Embryonic facial prominence (tissue), 1 donor: ENCODE results near the gene LYPLAL1.
"Not testable (repeated sequence)": the region's sequence is repeated elsewhere in the genome, so short reads cannot be mapped to it uniquely, and the experiment has no call there.

Experiments used
- DNase-seq: peaks from one replicate; pipeline ENCODE4 v3.0.0-alpha.2; 2016; ENCODE audit errors: extremely low spot score

LYPLAL1 gene

GRCh38 chr1:219163401-219163954 lies 10.2 kb upstream of the LYPLAL1 start:
- DNase-seq: no peak

GRCh38 chr1:219171192-219171935 lies 2.3 kb upstream of the LYPLAL1 start:
- DNase-seq: no peak

DNA sequence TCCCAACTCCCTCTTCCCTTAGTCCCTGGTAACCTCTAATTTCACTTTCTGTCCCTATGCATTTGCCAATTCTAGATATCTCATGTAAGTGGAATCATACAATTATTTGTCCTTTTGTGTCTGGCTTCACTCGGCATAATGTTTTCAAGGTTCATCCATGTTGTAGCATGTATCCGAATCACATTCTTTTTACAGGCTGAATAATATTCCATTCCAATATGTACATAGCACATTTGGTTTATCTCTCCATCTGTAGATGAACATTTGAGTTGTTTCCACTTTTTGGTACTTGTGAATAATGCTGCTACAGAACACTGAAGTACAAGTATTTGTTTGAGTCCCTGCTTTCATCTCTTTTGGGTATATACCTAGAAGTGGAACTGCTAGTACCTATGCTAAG lies 857 bp upstream of the LYPLAL1 start:
- DNase-seq: no peak

DNA sequence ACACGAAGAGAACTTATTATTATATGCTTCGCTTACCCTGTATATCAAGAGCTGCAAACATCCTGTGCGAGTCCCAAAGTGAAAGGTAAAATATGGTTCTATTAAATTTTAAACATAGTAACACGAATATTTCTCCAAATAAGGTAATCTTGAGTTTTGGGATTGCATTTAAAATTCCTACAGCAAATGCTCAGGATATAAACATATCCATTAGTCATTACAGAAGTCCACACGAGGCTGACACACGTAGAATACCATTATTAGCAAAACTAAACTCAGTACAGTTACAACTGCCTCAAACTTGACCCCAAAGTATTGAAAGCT lies 282 bp upstream of the LYPLAL1 start:
- no peak for DNase-seq

DNA sequence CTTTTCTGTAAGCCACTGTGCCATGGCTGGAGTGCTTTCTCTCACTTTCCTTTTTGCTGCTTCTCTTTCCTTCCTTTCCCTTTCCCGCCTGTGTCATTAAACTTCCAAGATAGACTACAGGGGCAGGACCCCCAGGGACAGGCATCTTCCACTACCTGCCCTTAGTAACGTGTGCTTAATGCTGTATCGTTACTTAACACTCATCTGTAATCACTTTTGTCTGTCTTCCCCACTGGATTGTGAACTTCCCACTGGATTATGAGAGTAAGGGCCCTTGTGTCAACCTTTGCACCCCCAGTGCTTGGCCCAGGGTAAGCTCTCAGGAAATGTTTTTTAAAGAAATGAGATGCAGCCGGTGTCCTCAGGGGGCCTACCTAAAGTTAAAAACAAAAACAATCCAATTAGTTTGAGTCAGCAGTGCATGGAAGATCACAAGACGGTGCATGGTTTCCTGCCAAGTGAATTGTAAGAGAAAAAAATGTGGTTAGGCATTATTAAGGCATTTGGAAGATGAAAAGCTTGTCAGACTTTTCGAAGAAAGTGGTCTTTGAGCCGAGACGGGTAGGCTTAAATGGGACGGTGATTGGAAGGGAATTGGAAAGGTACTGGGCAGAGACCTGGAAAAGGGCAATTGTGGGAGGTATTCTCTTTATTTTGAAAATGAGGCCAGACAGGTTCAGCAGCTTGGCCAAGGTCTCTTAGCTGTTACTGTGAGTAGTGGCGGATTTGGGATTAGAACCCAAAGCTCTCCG lies 958 bp downstream of the LYPLAL1 start:
- no peak for DNase-seq

DNA sequence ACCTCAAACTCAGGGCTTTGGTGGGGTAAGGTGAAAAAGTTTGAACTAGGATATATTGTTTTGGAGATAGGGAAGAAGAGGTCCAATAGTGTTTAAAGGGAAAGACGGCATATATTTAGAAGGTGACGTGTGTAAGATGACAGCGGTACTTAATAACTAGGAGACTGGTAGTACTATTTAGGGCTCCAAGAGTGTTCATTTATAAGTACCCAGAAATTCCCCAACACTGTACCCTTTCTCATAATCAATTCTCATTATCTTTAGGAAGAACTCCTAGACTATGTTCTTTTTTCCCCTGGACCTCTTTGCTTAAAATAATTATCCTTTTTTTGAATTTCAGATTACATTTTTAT lies 1.5 kb downstream of the LYPLAL1 start:
- no peak for DNase-seq

- no peak for DNase-seq
These were observed 2.5 kb downstream of the LYPLAL1 start for GRCh38 chr1:219176168-219176567.

- DNase-seq: no peak
These were observed 3.7 kb downstream of the LYPLAL1 start for GRCh38 chr1:219177363-219177762.

- no peak for DNase-seq
These were observed 4.3 kb downstream of the LYPLAL1 start for GRCh38 chr1:219177940-219178339.

GRCh38 chr1:219179293-219179692 lies 5.6 kb downstream of the LYPLAL1 start:
- DNase-seq: no peak

DNA sequence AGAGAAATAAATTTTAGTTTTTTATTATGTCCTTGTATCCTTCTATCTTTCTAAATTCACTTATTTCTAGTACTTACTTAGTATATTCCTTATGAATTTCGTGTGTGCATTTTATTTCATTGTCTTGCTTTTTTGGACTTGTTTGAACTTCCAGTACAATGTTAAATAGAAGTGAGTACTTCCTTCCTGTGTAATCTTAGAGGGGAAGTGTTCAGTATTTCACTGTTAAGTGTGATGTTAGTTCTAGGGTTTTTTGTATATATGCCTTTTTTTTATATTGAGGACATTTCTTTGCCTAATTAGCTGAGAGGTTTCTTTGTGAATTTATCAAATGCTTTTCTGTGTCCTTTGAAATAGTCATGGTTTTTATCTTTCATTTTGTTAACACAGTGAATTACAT lies 10.7 kb downstream of the LYPLAL1 start:
- no peak for DNase-seq

GRCh38 chr1:219185486-219186117 lies 11.9 kb downstream of the LYPLAL1 start:
- DNase-seq: no peak

GRCh38 chr1:219188331-219188803 lies 14.7 kb downstream of the LYPLAL1 start:
- DNase-seq: no peak

DNA sequence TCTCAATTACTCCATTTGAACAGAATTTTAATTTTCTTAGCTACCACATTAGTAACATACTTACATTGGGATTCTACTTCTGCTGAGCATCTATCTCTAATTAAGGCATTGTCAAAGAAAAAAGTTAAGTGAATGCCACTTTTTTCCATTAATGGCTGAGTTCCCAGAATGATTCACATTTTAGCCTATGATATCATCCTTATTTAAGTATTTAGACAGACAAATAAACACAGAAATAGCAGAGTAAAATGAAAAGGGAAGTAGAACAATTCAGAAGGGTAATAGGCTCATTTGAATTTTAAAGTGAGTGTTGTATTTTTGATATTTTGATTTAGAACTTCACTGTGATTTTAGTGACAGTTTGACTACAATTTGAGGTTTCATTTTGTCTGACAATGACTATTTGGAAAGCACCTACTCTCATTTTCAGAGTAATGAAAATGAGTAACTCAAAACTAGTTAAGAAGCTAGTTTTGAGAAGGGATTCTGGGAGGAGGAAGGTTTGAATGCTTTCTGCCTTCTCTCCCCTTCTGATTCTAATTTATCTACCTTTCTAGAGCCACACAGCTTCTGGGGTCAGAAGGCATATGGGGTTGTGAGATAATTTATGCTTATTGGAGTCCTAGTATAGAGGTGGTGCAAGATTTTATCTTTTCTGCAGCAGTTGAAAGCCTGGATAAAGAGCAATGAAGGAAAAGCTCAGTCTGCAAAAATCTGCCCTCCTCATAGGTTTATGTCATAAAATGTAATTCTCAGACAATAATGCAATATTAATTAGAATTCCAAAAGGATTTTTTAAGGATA lies 15.5 kb downstream of the LYPLAL1 start:
- DNase-seq: no peak

DNA sequence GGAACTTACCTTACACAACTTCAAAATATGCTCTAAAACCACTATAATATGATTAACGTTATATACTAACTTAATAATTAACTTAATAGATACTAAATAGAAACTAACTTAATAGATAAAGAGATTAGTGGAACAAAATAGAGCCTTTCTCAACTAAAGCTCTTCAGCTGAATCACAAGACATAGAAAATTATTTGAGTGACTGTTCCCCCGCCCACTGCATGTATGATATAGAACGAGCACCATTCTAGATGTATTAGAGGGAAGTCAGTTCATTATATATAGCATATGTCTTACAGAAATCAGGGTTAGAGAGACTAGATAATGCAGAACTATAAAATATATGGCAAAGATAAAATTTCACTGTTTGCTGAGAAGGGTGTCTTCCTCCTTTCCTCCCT lies 16.3 kb downstream of the LYPLAL1 start:
- no peak for DNase-seq

- no peak for DNase-seq
These were observed 16.9 kb downstream of the LYPLAL1 start for GRCh38 chr1:219190605-219191004.

DNA sequence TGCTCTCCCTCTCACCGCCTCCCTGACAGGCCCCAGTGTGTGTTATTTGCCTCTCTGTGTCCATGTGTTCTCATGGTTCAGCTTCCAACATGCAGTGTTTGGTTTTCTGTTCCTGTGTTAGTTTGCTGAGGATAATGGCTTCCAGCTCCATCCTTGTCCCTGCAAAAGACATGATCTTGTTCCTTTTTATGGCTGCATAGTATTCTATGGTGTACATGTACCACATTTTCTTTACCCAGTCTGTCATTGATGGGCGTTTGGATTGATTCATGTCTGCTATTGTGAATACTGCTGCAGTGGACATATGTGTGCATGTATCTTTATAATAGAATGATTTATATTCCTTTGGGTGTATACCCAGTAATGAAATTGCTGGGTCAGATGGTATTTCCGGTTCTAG lies 22.2 kb downstream of the LYPLAL1 start:
- DNase-seq: not testable (repeated sequence)

DNA sequence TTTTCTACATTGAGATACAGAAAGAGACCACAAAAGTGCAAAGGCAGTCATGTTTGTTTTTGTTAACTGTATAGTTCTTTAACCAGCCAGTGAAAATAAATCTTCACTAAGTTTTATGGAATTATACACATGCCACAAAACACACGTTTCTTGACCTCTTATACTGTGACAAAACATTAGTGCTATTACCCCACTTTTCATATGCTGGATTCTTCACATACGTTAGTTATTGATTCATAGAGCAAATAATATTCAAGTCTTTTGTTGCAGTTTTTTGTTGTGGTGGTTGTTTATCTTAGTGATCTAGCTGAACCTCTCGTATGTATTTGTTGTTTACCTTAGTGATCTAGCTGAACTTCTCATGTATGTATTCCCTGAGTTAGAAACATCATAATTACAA lies 28.0 kb downstream of the LYPLAL1 start:
- DNase-seq: no peak

GRCh38 chr1:219202567-219202966 lies 28.9 kb downstream of the LYPLAL1 start:
- DNase-seq: no peak

DNA sequence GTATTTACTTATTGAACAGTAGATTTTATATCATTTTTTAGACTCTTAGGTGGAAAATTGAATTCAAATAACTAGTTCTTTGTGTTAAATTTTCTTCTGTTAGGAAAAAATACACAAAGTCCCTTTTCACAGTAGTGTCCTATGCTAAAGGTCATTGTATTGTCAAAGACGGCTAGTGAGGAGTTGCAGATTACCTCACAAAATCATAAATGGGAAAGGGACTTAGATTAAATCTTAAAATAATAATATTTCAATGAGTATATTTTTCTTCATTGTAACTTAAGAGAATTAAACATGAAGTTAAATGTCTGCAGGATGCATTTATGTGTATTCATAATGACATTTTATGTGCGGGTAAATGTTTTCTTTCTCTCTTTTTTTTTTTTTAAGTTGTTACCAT lies 32.7 kb downstream of the LYPLAL1 start:
- DNase-seq: no peak

- no peak for DNase-seq
These were observed 35.9 kb downstream of the LYPLAL1 start for GRCh38 chr1:219209578-219209977.

DNA sequence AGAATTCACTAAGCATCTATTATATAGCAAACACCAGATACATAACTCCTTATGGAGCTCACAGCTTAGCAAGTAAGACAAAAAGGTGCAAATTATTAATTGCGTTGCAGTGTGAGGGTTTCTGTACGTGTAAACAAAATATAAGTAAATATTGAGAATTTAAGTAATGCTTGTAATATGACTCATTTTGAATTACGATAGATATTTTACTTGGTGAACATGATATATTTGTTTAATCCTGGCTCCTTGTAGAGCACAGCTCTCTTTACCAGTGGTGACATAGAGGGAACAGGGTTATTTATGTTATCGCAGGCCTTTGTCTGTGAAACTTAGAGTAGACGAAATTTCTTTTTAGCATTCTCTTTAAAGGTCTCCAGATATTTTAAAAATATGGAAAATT lies 36.4 kb downstream of the LYPLAL1 start:
- DNase-seq: no peak
